Stimulated activated effector memory CD8-positive, alpha-beta T cell treated with anti-CD3 and anti-CD28 coated beads, Interleukin-12 subunit alpha, Interleukin-12 subunit beta, amount 100 ng/mL, for 72 hours (primary cell): Measurements from ENCODE around the gene CNTN3.

Experiments used
- ATAC-seq: fragments of 150-1000 bp; cut with Tn5 transposase; 2 replicates; pipeline ENCODE4 v1.10.0; 2021
- DNase-seq, 2 donors: peaks; one replicate each; pipeline ENCODE4 v3.0.0; 2021 to 2022; ENCODE audit warnings: low spot score in 2 of 2
- H3K27ac Mint-ChIP-seq: one replicate; pipeline ENCODE4 v1.8.0; 2022; ENCODE audit warnings: mild to moderate bottlenecking, mixed read lengths
- H3K36me3 Mint-ChIP-seq: one replicate; pipeline ENCODE4 v1.8.0; 2022; ENCODE audit warnings: mild to moderate bottlenecking, mixed read lengths
- H3K4me1 Mint-ChIP-seq: one replicate; pipeline ENCODE4 v1.8.0; 2022; ENCODE audit warnings: mixed read lengths
- H3K4me3 Mint-ChIP-seq: one replicate; pipeline ENCODE4 v1.8.0; 2022; ENCODE audit warnings: mild to moderate bottlenecking, mixed read lengths
- H3K9me3 Mint-ChIP-seq: one replicate; pipeline ENCODE4 v1.8.0; 2022; ENCODE audit warnings: mixed read lengths

CNTN3 gene

DNA sequence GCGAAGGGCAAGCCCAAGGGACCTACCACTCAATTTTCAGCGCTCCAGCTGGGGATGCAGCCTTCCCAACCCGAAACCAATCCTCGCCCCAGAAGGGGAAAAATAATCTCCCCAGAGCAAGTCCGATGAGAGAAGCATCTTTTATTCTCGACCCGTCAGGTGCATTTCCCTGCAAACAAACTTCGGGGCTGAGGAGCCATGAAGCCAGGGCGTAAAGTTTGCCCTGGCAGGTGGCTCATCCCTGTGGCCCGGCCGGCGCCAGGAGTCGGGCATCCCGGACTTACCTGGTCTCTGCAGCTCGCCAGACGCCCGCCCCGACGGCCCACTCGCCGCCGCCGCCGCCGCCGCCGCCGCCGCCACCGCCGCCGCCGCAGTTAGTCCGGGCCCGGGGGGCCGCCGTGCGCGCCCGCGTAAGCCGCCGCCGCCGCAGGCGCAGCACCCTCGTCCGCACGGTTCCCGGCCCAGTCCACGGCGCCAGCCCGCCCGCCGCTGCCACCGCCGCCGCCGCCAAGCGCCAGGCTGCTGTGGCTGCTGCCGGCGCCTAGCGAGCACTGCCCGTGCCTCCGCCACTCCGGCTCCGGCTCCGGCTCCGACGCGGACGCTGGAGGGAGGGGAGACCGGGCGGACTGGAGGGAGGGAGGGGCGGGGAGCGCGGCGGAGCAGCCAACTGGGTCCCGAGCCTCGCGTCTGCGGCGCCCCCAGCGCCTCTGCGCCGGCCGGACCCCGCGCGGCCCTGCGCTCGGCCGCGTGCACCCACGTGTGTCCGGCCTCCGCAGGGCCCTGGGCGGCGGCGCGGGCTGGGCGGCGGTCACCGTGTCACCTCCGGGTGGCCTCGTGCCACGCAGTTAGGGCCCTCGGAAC, at the start of gene CNTN3:
Gene CNTN3, minus strand, starts transcription at position 553 of the 861 bp plus-strand sequence. CDS start 93,547 bp downstream, outside the sequence.
- DNase-seq (no peak), ATAC-seq (no peak)
- H3K9me3 Mint-ChIP-seq: peaks cover 2% of the 10 kb centered on the region
- H3K36me3 Mint-ChIP-seq: no peaks in the 10 kb centered on the region
- no peak within 1 kb of the TSS for H3K27ac Mint-ChIP-seq
- H3K4me1 Mint-ChIP-seq: no peaks in the 10 kb centered on the region
- H3K4me3 Mint-ChIP-seq: no peak within 1 kb of the TSS

DNA sequence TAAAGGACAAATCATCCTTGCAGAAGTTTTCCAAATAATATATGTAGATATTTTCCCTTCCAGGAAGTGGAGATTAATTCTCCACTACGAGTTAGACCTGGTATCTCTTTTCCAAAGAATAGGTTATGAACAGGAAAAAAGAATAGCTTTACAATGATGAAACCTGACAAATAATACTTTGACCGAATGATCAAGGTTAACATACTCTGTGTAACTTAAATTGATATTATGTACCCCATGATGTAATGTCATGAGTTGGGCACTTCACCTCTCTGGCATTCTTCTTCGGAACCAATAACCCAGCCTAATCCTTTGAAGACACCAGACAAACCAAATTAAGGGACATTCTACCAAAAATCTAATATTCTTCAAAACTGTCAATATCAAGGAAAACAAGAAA, 48.7 kb upstream of the CNTN3 start:
- ATAC-seq: no peak
- peaks cover 14% of the 10 kb centered on the region for H3K9me3 Mint-ChIP-seq
- no peak overlapping the region for H3K27ac Mint-ChIP-seq
- H3K4me1 Mint-ChIP-seq: no peaks in the 10 kb centered on the region
- no peaks in the 10 kb centered on the region for H3K36me3 Mint-ChIP-seq
- H3K4me3 Mint-ChIP-seq: no peak overlapping the region
- no peak for DNase-seq

GRCh38 chr3:74661672-74662071, 47.2 kb upstream of the CNTN3 start:
- Mint-ChIP-seq H3K4me3 (no peak overlapping the region), H3K36me3 (no peaks in the 10 kb centered on the region), H3K27ac (no peak overlapping the region), H3K4me1 (no peaks in the 10 kb centered on the region), H3K9me3 (peaks cover 7% of the 10 kb centered on the region)
- DNase-seq (no peak), ATAC-seq (no peak)

DNA sequence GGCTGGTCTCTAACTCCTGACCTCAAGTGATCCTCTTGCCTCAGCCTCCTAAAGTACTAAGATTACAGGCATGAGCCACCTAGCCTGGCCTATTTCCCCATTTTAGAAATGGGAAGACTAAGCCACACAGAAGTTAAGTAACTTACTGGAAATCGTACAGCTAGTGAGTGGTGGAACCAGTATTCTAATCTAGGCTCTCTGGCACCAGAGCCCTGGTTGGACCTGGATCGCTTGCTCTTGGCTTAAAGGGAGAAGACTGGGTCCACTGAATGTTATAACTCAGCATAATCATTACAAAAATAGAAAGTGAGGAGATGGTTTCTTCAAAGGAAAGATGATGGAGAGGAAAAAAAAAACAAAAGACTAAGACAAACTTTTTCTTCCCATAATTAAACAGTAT, 37.4 kb upstream of the CNTN3 start:
- no peak for DNase-seq
- H3K9me3 Mint-ChIP-seq: peaks cover 12% of the 10 kb centered on the region
- H3K27ac Mint-ChIP-seq: no peak overlapping the region
- H3K4me3 Mint-ChIP-seq: no peak overlapping the region
- no peaks in the 10 kb centered on the region for H3K36me3 Mint-ChIP-seq
- ATAC-seq: no peak
- H3K4me1 Mint-ChIP-seq: no peaks in the 10 kb centered on the region

- Mint-ChIP-seq H3K27ac (no peak overlapping the region), H3K9me3 (peaks cover 12% of the 10 kb centered on the region), H3K36me3 (no peaks in the 10 kb centered on the region), H3K4me3 (no peak overlapping the region), H3K4me1 (no peaks in the 10 kb centered on the region)
- DNase-seq: no peak
- no peak for ATAC-seq
These were observed 36.8 kb upstream of the CNTN3 start for GRCh38 chr3:74651292-74651691.

DNA sequence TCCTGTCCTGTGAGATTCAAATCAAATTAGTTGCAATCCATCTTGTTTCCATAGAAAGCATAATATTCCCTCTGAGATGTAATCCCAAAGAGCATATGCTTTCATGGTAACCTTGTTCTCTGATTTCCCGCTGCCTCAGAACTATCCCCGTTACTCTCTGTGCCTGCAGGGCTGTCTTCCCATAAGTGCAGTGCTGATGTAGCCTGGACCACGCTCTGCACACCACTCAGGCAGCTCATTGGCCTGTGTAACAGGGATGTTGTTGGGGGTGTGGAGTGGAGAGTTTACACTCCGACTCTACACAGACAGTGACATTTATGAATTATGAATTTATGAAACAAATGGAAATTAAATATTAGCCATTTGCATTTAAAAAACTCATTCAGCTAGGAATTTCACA, 33.6 kb upstream of the CNTN3 start:
- Mint-ChIP-seq H3K4me3 (no peak overlapping the region), H3K9me3 (peaks cover 18% of the 10 kb centered on the region), H3K4me1 (no peaks in the 10 kb centered on the region), H3K36me3 (no peaks in the 10 kb centered on the region), H3K27ac (no peak overlapping the region)
- DNase-seq (no peak), ATAC-seq (no peak)

DNA sequence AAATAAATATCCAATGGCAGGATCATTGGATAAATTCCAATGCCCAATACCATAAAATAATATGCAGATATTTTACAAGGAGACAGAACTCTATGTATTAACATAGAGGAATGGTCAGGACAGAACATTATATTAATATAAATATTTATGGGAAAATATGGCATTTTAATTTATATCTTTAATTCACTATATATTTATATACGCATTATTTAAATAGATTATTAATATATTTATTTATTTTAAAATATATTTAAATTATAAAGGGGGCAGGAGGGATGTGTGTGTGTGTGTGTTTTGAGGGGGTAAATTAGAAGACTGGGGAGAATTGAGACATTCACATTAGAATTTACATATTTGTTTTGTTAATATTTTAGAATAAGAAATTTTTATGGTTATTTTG, 31.6 kb upstream of the CNTN3 start:
- no peaks in the 10 kb centered on the region for H3K36me3 Mint-ChIP-seq
- H3K27ac Mint-ChIP-seq: no peak overlapping the region
- ATAC-seq: no peak
- no peaks in the 10 kb centered on the region for H3K4me1 Mint-ChIP-seq
- H3K4me3 Mint-ChIP-seq: no peak overlapping the region
- no peak for DNase-seq
- peaks cover 22% of the 10 kb centered on the region for H3K9me3 Mint-ChIP-seq

DNA sequence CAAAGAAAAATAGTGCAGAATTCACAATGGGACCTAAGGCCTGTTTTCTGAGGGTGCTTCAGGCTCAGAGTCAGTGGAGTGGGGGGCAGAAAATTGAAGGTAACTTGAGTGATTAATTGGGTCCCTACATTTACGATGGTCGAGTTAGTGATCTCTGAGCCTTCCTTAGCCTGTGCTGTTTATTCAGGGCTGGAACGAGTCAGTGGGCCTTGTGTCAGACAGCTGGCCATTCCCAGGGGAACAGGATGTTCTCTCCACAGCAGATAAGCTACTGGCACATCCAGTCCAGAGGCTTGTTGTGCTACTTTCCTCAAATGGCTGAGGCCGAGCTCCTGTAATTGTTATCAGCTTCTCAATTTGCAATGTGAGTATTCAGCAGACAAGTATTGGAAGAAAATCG, 29.2 kb upstream of the CNTN3 start:
- Mint-ChIP-seq H3K4me1 (no peaks in the 10 kb centered on the region), H3K9me3 (peaks cover 20% of the 10 kb centered on the region), H3K4me3 (no peak overlapping the region), H3K27ac (no peak overlapping the region), H3K36me3 (no peaks in the 10 kb centered on the region)
- DNase-seq (no peak), ATAC-seq (no peak)

DNA sequence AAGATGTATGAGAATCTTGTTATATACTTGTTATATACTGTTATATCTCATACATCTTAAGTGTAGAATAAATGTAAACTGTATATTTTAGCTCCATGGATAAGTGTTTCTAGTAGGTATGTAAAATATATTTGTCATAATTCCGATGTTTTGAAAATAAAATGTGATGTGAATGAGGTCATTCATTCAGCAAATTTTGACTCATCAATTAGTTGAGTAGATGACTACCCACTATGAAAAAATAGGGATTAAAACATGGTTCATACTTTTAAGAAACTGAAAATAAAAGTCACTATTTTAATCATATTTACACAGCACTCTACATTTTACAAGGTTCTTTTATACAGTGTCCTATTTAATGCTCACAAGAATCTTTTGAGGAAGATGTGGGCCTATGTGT, 28.4 kb upstream of the CNTN3 start:
- no peaks in the 10 kb centered on the region for H3K4me1 Mint-ChIP-seq
- no peaks in the 10 kb centered on the region for H3K36me3 Mint-ChIP-seq
- no peak for DNase-seq
- no peak overlapping the region for H3K4me3 Mint-ChIP-seq
- ATAC-seq: no peak
- H3K9me3 Mint-ChIP-seq: peaks cover 20% of the 10 kb centered on the region
- no peak overlapping the region for H3K27ac Mint-ChIP-seq

- no peak overlapping the region for H3K27ac Mint-ChIP-seq
- H3K4me1 Mint-ChIP-seq: no peaks in the 10 kb centered on the region
- no peaks in the 10 kb centered on the region for H3K36me3 Mint-ChIP-seq
- peaks cover 22% of the 10 kb centered on the region for H3K9me3 Mint-ChIP-seq
- H3K4me3 Mint-ChIP-seq: no peak overlapping the region
- ATAC-seq (no peak), DNase-seq (no peak)
These were observed 25.8 kb upstream of the CNTN3 start for GRCh38 chr3:74640211-74640610.

DNA sequence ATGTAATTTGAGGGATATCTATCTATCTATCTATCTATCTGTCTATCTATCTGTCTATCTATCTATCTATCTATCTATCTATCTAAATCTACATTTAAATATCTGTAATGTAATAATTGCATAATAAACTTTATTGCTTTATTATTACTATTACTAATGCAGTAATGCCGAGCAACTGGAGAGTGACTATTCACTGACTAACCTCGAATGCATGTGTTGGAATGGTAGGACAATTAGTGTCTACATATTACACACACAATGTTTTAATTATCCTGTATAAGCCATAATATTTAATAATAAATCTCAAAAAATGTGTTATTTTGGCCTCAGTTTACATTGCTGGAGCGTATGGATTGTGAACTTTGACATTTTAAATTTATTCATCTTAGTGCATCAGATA, 25.2 kb upstream of the CNTN3 start:
- H3K4me3 Mint-ChIP-seq: no peak overlapping the region
- H3K27ac Mint-ChIP-seq: no peak overlapping the region
- H3K9me3 Mint-ChIP-seq: peaks cover 22% of the 10 kb centered on the region
- ATAC-seq (no peak), DNase-seq (no peak)
- H3K36me3 Mint-ChIP-seq: no peaks in the 10 kb centered on the region
- no peaks in the 10 kb centered on the region for H3K4me1 Mint-ChIP-seq

DNA sequence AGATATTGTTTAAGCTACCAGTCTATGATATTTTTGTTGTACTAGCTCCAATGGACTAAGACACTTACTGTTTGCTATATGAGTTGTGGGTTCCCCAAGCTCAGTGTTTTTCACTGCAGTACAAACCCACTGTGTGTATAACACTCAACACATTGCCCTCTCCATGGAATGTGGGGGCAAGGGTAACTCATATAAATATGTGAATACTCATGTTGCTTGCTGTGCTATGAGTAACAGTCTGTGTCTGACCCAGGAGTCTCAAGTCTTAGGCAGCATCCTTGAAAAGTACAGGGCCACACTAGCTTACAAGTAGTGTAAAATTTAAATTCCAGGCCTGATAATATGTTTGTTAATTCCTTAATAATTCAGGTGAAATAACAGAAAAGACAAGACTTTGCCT, 22.5 kb upstream of the CNTN3 start:
- Mint-ChIP-seq H3K36me3 (no peaks in the 10 kb centered on the region), H3K27ac (no peak overlapping the region), H3K4me3 (no peak overlapping the region), H3K4me1 (no peaks in the 10 kb centered on the region), H3K9me3 (peaks cover 14% of the 10 kb centered on the region)
- ATAC-seq (no peak), DNase-seq (no peak)

DNA sequence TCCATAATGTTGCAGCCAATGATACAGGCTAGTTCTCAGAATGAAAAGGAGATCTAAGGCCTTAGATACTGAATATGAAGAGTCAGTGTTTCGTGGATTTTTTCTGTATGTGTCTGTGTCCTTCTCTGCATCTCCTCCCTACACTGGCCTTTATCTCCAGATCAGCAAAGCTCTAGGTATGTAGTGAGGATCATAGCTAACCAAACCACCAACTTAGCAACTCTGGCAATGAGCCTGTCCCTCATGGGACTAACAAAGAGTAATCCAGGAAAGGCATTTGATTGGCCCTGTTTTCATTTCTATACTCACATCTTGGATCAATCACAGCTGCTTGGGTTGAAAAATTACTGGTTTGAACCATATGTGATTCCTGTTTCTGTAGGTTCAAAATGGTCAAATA, 18.6 kb upstream of the CNTN3 start:
- DNase-seq (no peak), ATAC-seq (no peak)
- Mint-ChIP-seq H3K4me3 (no peak overlapping the region), H3K4me1 (no peaks in the 10 kb centered on the region), H3K9me3 (peaks cover 11% of the 10 kb centered on the region), H3K27ac (no peak overlapping the region), H3K36me3 (no peaks in the 10 kb centered on the region)

DNA sequence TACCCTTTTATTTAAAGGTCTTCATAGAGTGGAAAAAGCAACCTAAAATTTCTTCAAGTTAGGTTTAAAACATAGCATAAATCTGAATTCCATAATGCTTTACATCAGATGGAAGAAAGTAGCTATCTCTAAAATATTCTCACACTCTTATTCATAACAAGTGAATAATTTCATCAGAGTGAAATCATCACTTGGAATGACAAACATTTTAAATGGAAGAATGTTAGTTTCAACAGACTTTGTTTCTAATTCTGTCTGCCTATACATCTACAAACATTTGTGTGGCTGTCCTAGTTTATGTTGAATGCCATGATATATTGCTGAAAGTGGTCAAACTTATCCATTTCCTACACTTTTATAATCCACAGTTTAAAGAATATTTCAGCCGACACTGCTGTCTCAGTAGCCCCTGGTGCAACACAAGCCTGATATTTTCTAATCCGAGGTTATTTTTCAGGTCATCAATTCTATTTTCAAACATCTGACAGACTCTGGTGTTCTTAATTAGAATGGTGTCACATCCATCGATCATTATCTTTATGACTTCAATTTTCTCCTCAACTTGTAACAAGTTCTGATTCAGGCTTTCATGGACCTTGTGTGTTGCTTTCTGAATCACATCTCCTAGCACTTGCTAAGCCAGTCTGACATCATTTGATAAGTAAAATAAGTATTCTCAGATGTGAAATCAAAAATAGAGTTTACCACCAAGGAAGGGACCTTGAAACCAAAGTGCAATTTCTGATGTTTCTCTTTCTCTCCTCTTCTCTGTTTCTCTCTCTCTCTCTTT, 17.1 kb upstream of the CNTN3 start:
- no peaks in the 10 kb centered on the region for H3K36me3 Mint-ChIP-seq
- H3K4me3 Mint-ChIP-seq: no peak overlapping the region
- no peak overlapping the region for H3K27ac Mint-ChIP-seq
- ATAC-seq: no peak
- H3K4me1 Mint-ChIP-seq: no peaks in the 10 kb centered on the region
- H3K9me3 Mint-ChIP-seq: peaks cover 16% of the 10 kb centered on the region
- no peak for DNase-seq

DNA sequence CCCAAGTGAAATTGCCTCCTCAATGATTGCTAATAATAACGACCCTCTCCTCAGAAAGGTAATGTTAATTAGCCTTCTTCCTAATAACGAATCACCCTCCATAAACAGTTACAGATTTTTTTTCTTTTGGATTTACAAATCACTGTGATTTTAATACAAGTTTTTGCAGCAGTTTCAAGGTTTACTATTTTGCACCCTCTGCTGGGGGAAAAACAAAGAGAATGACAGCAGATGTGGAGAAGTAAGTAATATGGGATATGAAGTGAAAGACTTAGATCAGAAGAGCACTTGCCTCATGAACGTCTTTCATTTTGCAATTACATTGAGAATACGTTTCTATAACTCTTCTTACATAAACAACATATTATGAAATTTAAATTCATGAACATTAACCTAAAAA, 16.1 kb upstream of the CNTN3 start:
- Mint-ChIP-seq H3K36me3 (no peaks in the 10 kb centered on the region), H3K4me1 (no peaks in the 10 kb centered on the region), H3K4me3 (no peak overlapping the region), H3K9me3 (peaks cover 16% of the 10 kb centered on the region), H3K27ac (no peak overlapping the region)
- no peak for ATAC-seq
- DNase-seq: no peak

GRCh38 chr3:74626011-74626410, 11.6 kb upstream of the CNTN3 start:
- Mint-ChIP-seq H3K27ac (no peak overlapping the region), H3K36me3 (no peaks in the 10 kb centered on the region), H3K9me3 (peaks cover 13% of the 10 kb centered on the region), H3K4me1 (no peaks in the 10 kb centered on the region), H3K4me3 (no peak overlapping the region)
- ATAC-seq: no peak
- no peak for DNase-seq
